WTC11 (cell line): ENCODE data around the gene FHIT. TPM values are rescaled to one million over a fixed set of nuclear protein-coding genes. Genes with fewer than 3 reads are reported as not detected.

Experiments
- ATAC-seq: fragments of 200-7000 bp; cut with Tn5 transposase; 2 replicates; pipeline ENCODE4 v1.10.0; 2021; ENCODE audit warnings: mild to moderate bottlenecking, moderate library complexity
- CTCF ChIA-PET: fragments of 300-600 bp; sonication (Branson Sonifier 250); formaldehyde crosslinking; loops from one replicate; lab custom pipeline; 2021; ENCODE audit warnings: antibody characterized with exemption; lab: Charles Lee
- POLR2A ChIA-PET: fragments of 350-600 bp; sonication (Branson Sonifier 250); formaldehyde crosslinking; loops from one replicate; lab custom pipeline; 2021; ENCODE audit warnings: antibody characterized with exemption; lab: Charles Lee
- DNase-seq: peaks from one replicate; pipeline ENCODE4 v3.0.0; 2021; ENCODE audit warnings: low spot score
- H3K27ac Mint-ChIP-seq: 2 replicates; pipeline ENCODE4 v1.8.0; 2021; ENCODE audit warnings: mixed read lengths
- H3K27me3 Mint-ChIP-seq: 2 replicates; pipeline ENCODE4 v1.8.0; 2021; ENCODE audit warnings: low read depth, mild to moderate bottlenecking, moderate library complexity, mixed read lengths
- H3K36me3 Mint-ChIP-seq: 2 replicates; pipeline ENCODE4 v1.8.0; 2021; ENCODE audit warnings: mixed read lengths
- H3K4me1 Mint-ChIP-seq: 2 replicates; pipeline ENCODE4 v1.8.0; 2022; ENCODE audit warnings: mixed read lengths
- H3K4me3 Mint-ChIP-seq: 2 replicates; pipeline ENCODE4 v1.8.0; 2021; ENCODE audit warnings: mild to moderate bottlenecking, moderate library complexity, mixed read lengths
- H3K9me3 Mint-ChIP-seq: 2 replicates; pipeline ENCODE4 v1.8.0; 2021; ENCODE audit warnings: mixed read lengths
- CBFB ChIP-seq: sonication (generic); formaldehyde crosslinking; IDR thresholded peaks from 2 replicates; pipeline ENCODE4 v1.8.1; 2022; ENCODE audit warnings: mild to moderate bottlenecking, low read depth, missing genetic modification reagents
- CREB1 ChIP-seq: sonication (generic); formaldehyde crosslinking; IDR thresholded peaks from 2 replicates; pipeline ENCODE4 v1.8.0; 2023; ENCODE audit warnings: mild to moderate bottlenecking, missing genetic modification reagents
- E2F1 ChIP-seq: sonication (generic); formaldehyde crosslinking; IDR thresholded peaks from 2 replicates; pipeline ENCODE4 v1.8.0; 2022; ENCODE audit warnings: mild to moderate bottlenecking, missing genetic modification reagents
- FOXP4 ChIP-seq: sonication (generic); formaldehyde crosslinking; IDR thresholded peaks from 2 replicates; pipeline ENCODE4 v1.8.0; 2022; ENCODE audit warnings: mild to moderate bottlenecking, missing genetic modification reagents
- IRF2 ChIP-seq: sonication (generic); formaldehyde crosslinking; IDR thresholded peaks from 2 replicates; pipeline ENCODE4 v1.8.0; 2022; ENCODE audit warnings: low read depth, missing genetic modification reagents, borderline replicate concordance
- JAZF1 ChIP-seq: fragments of 250-450 bp; sonication (Bioruptor Pico); IDR thresholded peaks from 2 replicates; pipeline ENCODE4 v1.9.0; 2021; ENCODE audit warnings: moderate library complexity, mild to moderate bottlenecking, inconsistent platforms
- KAT7 ChIP-seq: sonication (generic); formaldehyde crosslinking; IDR thresholded peaks from 2 replicates; pipeline ENCODE4 v1.8.1; 2023; ENCODE audit warnings: missing genetic modification reagents, mild to moderate bottlenecking, borderline replicate concordance
- NR3C1 ChIP-seq: sonication (generic); formaldehyde crosslinking; conservative IDR thresholded peaks from 2 replicates; pipeline ENCODE4 v1.8.1; 2023; ENCODE audit warnings: low read depth, mild to moderate bottlenecking, missing genetic modification reagents
- RELA ChIP-seq: sonication (generic); formaldehyde crosslinking; IDR thresholded peaks from 2 replicates; pipeline ENCODE4 v1.8.1; 2022; ENCODE audit warnings: missing genetic modification reagents, mild to moderate bottlenecking, borderline replicate concordance
- RORB ChIP-seq: fragments of 250-450 bp; sonication (Bioruptor Pico); IDR thresholded peaks from 2 replicates; pipeline ENCODE4 v1.9.0; 2021; ENCODE audit warnings: mild to moderate bottlenecking
- SMAD4 ChIP-seq: sonication (generic); formaldehyde crosslinking; IDR thresholded peaks from 2 replicates; pipeline ENCODE4 v1.8.0; 2022; ENCODE audit warnings: mild to moderate bottlenecking, missing genetic modification reagents
- TEAD4 ChIP-seq: sonication (generic); formaldehyde crosslinking; IDR thresholded peaks from 2 replicates; pipeline ENCODE4 v1.8.0; 2022; ENCODE audit warnings: mild to moderate bottlenecking, missing genetic modification reagents
- TP53 ChIP-seq: sonication (generic); formaldehyde crosslinking; IDR thresholded peaks from 2 replicates; pipeline ENCODE4 v1.8.1; 2023; ENCODE audit warnings: mild to moderate bottlenecking, missing genetic modification reagents
- ZNF219 ChIP-seq: sonication (generic); formaldehyde crosslinking; IDR thresholded peaks from 2 replicates; pipeline ENCODE4 v1.8.0; 2023; ENCODE audit warnings: missing genetic modification reagents, mild to moderate bottlenecking, borderline replicate concordance
- total RNA-seq: library from RNA; stranded (reverse); gene quantifications from 3 replicates; pipeline ENCODE4 v1.2.3, GENCODE V29; 2021
- TF ChIP-seq, protein P1 (sequence below): sonication (generic); formaldehyde crosslinking; conservative IDR thresholded peaks from 2 replicates; pipeline ENCODE4 v1.8.1; 2023; ENCODE audit warnings: mild to moderate bottlenecking, low read depth, missing genetic modification reagents, moderate library complexity
- TF ChIP-seq, protein P2 (sequence below): fragments of 200-600 bp; IDR thresholded peaks from 2 replicates; pipeline ENCODE4 v1.8.0; 2022; ENCODE audit warnings: antibody characterized with exemption
- TF ChIP-seq, protein P3 (sequence below): sonication (generic); formaldehyde crosslinking; IDR thresholded peaks from 2 replicates; pipeline ENCODE4 v1.8.0; 2022; ENCODE audit warnings: mild to moderate bottlenecking, missing genetic modification reagents

FHIT gene
- total RNA-seq, 1 experiment from 2014 or later, result 2.6 TPM

DNA sequence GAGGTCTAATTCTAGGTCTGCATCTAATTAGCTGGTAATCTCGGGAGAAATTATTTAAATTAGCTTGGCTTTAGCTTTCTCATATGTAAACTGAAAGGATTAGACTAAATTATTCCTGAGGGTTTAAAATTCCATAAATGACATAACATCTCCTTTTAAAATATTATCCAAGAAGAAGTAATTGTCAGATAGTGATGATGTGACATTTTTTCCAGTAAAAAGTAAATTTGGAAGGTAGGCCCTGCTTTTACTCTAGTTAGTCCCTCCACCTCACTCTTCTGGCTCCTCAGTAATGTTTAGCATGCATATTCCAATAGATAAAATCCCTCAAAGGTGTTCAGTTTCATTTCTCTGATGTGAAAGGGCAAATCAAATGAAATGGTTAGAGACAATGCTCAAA, 215.7 kb downstream of the FHIT start:
- no peak for DNase-seq
- TF ChIP-seq TEAD4 (CRISPR knock-in tag), result no peak
- no peak for TF ChIP-seq SMAD4 (CRISPR knock-in tag)
- TF ChIP-seq IRF2 (CRISPR knock-in tag), result no peak
- TF ChIP-seq RELA (CRISPR knock-in tag), result no peak
- TF ChIP-seq NR3C1 (CRISPR knock-in tag), result no peak
- ChIA-PET POLR2A (no interaction called here), CTCF (no interaction called here)
- H3K36me3 Mint-ChIP-seq, result peaks cover 32% of the 10 kb centered on the region
- peaks cover 5% of the 10 kb centered on the region for H3K4me1 Mint-ChIP-seq
- peaks cover 58% of the 10 kb centered on the region for H3K9me3 Mint-ChIP-seq
- H3K27ac Mint-ChIP-seq, result no peak overlapping the region
- no peak for ATAC-seq
- no peak overlapping the region for H3K4me3 Mint-ChIP-seq
- H3K27me3 Mint-ChIP-seq, result no peaks in the 10 kb centered on the region

DNA sequence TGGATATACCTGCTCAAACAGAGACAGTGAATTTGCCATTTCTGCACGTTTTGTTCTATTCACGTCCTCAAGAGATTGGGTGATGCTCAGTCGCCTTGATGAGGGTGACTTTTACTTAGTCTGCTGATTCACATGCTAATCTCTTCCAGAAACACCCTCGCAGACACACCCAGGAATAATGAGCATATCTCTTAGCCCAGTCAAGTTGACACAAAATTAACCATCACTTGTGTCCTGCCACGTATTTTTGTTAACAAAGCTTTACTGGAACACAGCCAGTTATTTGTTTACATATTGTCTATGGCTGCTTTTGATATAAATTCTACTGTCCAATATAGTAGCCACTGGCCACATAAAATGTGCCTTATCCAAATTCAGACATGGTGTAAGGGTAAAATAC, 218.3 kb downstream of the FHIT start:
- TF ChIP-seq E2F1 (CRISPR knock-in tag) (no peak), RORB (no peak), JAZF1 (CRISPR knock-in tag) (no peak), ZNF219 (CRISPR knock-in tag) (no peak), TP53 (CRISPR knock-in tag) (no peak), CBFB (CRISPR knock-in tag) (no peak), CREB1 (CRISPR knock-in tag) (no peak), FOXP4 (CRISPR knock-in tag) (no peak), KAT7 (no peak)
- TF ChIP-seq, protein P1, sequence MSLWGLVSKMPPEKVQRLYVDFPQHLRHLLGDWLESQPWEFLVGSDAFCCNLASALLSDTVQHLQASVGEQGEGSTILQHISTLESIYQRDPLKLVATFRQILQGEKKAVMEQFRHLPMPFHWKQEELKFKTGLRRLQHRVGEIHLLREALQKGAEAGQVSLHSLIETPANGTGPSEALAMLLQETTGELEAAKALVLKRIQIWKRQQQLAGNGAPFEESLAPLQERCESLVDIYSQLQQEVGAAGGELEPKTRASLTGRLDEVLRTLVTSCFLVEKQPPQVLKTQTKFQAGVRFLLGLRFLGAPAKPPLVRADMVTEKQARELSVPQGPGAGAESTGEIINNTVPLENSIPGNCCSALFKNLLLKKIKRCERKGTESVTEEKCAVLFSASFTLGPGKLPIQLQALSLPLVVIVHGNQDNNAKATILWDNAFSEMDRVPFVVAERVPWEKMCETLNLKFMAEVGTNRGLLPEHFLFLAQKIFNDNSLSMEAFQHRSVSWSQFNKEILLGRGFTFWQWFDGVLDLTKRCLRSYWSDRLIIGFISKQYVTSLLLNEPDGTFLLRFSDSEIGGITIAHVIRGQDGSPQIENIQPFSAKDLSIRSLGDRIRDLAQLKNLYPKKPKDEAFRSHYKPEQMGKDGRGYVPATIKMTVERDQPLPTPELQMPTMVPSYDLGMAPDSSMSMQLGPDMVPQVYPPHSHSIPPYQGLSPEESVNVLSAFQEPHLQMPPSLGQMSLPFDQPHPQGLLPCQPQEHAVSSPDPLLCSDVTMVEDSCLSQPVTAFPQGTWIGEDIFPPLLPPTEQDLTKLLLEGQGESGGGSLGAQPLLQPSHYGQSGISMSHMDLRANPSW, result no peak
- TF ChIP-seq, protein P2, sequence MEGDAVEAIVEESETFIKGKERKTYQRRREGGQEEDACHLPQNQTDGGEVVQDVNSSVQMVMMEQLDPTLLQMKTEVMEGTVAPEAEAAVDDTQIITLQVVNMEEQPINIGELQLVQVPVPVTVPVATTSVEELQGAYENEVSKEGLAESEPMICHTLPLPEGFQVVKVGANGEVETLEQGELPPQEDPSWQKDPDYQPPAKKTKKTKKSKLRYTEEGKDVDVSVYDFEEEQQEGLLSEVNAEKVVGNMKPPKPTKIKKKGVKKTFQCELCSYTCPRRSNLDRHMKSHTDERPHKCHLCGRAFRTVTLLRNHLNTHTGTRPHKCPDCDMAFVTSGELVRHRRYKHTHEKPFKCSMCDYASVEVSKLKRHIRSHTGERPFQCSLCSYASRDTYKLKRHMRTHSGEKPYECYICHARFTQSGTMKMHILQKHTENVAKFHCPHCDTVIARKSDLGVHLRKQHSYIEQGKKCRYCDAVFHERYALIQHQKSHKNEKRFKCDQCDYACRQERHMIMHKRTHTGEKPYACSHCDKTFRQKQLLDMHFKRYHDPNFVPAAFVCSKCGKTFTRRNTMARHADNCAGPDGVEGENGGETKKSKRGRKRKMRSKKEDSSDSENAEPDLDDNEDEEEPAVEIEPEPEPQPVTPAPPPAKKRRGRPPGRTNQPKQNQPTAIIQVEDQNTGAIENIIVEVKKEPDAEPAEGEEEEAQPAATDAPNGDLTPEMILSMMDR, result no peak
- TF ChIP-seq, protein P3, sequence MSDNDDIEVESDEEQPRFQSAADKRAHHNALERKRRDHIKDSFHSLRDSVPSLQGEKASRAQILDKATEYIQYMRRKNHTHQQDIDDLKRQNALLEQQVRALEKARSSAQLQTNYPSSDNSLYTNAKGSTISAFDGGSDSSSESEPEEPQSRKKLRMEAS (CRISPR knock-in tag), result no peak
- Mint-ChIP-seq H3K4me1 (peaks cover 7% of the 10 kb centered on the region), H3K27me3 (no peaks in the 10 kb centered on the region), H3K27ac (no peak overlapping the region), H3K36me3 (peaks cover 16% of the 10 kb centered on the region), H3K9me3 (peaks cover 37% of the 10 kb centered on the region), H3K4me3 (no peak overlapping the region)
- DNase-seq (no peak), ATAC-seq (no peak)
- POLR2A ChIA-PET, result no interaction called here
- CTCF ChIA-PET, result no interaction called here
